HG03060 (cell line): ENCODE data around the gene RNF213.
"Not testable (repeated sequence)": the region's sequence is repeated elsewhere in the genome, so short reads cannot be mapped to it uniquely, and the experiment has no call there.

Experiments
- ATAC-seq: cut with Tn5 transposase; IDR thresholded peaks from one replicate; pipeline ENCODE4 v1.9.1; 2021; ENCODE audit warnings: low read depth, moderate number of reproducible peaks; ENCODE audit not compliant: unreplicated experiment

Gene RNF213

DNA sequence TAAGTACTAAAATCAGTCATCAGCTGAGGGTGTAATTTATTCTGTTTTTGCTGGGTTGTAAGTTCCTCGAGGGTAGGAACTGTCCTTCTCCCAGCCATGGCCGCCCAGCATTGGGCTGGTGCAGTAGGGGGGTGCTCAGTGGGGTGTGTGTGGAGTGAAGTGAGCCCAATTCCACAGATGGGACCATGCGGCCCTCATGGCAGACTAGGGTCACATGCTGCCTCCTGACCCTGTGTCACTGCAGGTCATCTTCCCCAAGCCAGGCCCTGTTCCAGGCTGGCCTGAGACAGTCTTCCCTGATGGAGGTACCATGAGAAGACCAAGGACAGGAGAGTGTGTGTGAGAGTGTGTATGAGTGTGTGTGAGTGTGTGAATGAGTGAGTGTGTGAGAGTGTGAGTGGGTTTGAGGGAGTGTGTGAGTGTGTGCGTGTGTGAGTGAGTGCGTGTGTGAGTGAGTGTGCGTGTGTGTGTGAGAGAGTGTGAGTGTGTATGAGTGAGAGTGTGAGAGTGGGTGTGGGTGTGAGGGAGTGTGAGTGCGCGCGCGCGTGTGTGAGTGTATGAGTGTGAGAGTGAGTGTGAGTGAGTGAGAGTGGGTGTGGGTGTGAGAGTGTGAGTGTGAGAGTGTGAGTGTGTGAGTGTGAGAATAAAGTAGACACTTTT is 36.7 kb upstream of the RNF213 start:
- ATAC-seq: no peak

DNA sequence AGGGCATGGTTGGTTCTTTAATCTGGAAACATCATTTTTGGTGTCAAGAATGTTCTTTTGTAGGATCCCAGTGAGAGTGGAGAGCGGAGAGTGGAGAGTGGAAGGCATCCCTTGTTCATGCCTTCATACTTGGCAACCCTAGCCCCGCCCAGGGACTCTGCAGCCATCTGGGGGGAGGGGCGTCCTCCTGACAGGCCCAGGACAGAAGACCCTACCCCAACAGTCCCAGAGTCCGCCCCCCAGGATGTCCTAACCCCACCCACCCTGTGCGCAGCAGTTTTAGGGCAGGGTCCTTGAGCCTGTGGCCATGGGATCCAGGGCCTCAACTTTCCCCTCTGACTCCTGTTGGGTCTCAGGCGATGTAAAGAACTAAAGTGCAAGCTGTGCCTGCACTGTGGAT is 36.0 kb upstream of the RNF213 start:
- no peak for ATAC-seq

DNA sequence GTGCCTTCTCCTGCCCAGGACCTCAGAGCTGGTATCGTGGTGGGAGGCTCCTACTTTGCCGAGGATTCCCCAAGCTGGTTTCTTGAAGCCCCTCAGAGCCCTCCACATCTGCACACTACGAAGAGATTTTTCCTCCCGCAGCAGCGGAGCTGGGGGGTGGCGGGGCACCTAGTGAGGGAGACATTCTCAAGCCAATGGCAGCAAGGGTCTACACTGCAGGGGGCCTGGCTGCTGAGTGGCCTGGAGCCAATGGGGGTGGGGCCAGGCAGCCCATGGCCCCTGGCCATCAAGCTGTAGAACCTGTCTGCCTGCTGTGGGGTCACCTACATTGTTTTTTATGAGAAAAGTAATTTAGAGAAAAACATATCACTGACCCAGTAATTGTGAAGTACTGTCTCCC is 35.4 kb upstream of the RNF213 start:
- ATAC-seq: no peak

DNA sequence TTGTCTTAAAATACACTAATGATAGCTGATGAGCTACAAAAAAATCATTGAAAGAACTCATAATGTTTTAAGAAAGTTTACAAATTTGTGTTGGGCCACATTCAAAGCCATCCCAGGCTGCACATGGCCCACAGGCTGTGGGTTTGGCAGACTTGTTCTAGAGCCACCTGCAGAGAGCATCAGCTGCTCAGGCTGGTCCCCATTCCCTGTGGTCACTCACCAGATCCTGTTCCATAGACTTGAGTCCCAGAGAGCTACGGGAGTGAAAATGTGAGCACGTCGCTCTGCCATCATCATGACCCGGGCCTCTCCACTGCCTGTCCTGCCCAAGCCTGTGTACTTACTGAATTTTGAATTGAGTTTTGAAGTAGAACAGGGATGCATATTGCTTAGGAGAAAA is 33.5 kb upstream of the RNF213 start:
- ATAC-seq: no peak

DNA sequence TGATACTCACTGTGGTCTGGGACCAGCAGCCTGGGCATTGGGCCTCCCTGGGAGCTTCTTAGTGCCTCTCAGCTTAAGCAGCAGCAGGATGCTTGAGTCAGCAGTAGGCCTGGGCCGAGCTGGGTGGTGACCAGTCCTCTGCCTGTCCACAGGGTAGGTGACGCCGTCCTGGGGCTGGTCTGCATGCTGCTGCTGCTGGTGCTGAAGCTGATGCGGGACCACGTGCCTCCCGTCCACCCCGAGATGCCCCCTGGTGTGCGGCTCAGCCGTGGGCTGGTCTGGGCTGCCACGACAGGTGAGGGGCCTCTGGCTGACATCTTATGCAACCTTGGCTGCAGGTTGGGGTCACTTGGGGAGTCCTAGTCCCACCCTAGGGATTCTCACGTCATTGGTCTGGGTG is 33.0 kb upstream of the RNF213 start:
- ATAC-seq: no peak

DNA sequence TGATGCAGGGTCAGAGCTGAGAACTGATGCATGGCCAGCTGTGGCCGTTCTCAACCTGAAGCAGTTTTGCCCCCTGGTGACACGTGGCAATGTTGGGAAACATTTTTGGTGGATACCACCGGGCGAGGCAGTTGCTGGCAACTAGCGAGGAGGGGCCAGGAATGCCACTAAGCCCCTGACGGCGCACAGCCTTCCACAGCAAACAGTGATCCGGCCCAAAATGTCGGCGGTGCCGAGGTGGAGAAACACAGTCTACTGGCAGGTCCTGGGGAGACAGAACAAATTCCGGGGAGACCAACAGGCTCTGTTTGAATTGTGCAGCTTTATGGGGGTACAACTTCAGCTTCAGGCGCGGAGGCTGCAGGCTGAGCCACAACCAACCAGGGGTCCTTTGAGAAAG is 32.2 kb upstream of the RNF213 start:
- no peak for ATAC-seq

DNA sequence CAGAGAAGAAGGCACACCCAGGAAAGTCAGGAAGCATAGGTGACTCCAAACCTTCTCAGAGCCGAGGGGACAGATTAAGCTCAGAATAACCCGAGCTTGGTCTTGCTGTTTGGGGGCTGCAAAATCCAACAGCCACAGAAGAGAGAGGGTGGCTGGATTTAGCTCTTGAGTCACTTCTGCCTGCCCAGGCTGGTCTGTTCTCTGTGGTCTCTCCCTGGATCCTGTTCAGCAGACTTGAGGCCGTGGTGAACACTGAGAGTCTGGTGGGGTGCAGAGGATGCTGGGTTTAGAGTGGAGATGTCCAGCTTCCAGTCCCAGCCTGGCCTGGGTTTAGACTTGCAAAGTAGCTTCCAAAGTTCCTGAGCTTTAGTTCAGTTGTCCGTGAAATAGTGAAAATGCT is 31.6 kb upstream of the RNF213 start:
- no peak for ATAC-seq

DNA sequence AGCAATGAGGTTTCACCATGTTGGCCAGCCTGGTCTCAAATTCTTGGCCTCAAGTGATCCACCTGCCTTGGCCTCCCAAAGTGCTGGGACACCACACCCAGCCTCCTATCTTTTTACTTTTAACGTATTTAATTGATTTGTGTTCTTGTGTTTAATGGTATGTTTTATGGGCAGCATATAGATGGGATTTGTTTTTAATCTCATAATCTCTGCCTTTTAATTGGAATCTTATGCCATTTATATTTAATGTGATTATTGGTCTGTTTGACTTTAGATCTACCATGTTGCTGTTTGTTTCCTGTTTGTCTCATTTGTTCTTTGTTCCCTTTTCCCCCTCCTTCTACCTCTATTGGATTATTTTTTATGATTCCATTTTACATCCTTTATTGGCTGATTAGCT is 28.2 kb upstream of the RNF213 start:
- ATAC-seq: no peak

DNA sequence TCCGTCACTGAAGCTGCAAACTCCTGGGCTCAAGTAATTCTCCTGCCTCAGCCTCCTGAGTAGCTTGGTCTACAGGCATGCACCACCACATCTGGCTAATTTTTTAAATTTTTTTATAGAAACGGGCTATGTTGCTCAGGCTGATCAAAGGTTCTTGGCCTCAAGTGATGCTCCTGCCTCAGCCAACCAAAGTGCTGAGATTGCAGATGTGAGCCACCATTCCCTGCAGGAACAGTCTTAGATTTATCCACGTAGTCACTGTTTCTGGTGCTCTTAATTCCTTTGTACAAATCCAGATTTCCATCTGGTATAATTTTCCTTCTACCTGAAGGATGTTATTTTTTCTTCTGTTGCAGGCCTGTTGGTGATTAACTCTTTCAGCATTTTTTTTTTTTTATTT is 27.4 kb upstream of the RNF213 start:
- ATAC-seq: no peak

DNA sequence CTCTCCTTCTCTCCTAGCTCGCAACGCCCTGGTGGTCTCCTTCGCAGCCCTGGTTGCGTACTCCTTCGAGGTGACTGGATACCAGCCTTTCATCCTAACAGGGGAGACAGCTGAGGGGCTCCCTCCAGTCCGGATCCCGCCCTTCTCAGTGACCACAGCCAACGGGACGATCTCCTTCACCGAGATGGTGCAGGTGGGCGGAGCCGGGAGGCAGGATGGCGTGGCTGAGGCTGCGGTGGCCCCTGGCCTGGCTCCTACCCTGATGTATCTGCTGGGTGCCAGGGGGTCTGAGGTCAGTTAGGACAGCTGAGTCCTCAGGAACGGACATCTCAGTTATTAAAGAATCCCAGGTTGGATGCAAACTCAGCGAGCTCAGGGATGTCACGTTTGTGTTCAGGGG is 23.7 kb upstream of the RNF213 start:
- ATAC-seq: no peak

DNA sequence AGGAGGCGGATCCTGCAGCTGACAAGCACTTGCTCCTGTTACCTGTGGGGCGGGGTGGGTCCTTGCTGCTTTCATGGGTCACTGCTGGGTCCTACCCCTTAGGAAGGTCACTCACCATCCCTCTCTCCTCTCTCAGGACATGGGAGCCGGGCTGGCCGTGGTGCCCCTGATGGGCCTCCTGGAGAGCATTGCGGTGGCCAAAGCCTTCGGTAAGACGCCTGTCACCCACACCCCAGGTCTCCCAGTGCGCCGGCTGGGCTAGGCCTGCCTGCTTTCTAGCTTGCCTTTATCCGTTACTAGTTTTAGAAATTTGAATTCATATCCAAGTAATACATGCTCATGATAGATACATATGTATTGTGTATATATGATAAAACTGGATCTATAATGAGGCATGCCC is 23.3 kb upstream of the RNF213 start:
- ATAC-seq: no peak

DNA sequence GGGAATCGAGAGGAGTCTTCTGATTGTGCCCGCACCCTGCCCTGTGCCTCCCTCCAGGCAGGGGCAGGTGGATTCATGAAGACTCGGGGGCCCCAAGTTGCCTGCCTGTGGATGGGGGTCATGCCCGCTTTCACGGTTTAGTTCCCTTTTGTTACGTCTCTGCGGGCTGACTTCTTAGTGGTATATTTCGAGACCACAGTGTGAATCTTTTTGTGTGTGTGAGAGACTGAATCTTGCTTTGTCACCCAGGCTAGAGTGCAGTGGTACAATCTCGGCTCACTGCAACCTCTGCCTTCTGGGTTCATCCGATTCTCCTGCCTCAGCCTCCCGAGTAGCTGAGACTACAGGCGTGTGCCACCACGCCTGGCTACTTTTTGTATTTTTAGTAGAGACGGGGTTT is 18.1 kb upstream of the RNF213 start:
- ATAC-seq: no peak

DNA sequence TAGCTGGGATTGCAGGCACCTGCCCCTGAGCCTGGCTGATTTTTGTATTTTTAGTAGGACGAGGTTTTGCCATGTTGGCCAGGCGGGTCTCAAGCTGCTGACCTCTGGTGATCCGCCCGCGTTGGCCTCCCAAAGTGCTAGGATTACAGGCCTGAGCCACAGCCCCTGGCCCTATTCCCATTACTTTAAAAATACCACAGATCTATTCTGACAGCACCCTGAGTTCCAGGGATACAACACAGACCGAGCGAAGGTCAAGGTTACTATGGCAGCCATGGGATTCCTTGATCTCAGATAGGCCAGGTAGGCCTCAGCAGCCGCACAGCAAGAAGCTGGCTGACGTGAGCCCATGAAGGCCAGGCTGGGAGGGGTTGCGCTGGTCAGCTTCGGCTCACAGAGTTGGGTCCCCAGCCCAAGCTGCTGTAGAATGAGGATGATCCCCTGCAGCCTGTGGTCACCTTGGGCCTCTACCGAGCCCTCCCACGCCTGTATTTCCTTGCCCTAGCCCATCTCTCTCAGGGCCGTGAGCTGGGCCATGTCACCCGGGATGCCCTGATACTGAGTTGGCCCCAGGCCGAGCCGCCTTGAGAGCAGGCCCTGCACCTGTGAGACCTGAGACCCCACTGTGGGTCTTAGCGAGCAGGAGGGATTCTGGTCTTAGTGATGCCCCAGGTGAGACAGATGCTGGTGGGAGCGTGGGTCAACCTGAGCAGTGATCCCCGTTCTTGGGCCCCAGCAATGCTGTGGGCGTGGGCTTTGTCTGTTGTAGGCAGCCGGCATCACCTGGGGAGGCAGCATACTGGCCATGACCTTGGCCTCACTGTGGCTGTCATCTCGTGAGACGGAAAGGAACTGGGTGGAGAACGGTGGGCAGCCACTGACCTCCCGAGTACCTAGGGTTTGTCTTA is 16.9 kb upstream of the RNF213 start:
- no peak for ATAC-seq

DNA sequence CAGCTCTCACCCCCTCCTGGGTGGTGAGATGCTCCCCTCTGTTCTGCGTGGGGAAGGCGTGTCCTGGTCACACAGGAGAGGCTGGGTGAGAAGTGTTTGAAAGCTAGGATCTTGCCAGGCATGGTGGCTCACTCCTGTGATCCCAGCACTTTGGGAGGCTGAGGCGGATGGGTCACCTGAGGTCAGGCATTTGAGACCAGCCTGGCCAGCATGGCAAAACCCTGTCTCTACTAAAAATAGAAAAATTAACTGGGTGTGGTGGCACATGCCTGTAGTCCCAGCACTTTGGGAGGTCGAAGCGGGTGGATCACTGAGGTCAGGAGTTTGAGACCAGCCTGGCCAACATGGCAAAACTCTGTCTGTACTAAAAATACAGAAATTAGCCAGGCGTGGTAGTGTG is 16.2 kb upstream of the RNF213 start:
- not testable (repeated sequence) for ATAC-seq

DNA sequence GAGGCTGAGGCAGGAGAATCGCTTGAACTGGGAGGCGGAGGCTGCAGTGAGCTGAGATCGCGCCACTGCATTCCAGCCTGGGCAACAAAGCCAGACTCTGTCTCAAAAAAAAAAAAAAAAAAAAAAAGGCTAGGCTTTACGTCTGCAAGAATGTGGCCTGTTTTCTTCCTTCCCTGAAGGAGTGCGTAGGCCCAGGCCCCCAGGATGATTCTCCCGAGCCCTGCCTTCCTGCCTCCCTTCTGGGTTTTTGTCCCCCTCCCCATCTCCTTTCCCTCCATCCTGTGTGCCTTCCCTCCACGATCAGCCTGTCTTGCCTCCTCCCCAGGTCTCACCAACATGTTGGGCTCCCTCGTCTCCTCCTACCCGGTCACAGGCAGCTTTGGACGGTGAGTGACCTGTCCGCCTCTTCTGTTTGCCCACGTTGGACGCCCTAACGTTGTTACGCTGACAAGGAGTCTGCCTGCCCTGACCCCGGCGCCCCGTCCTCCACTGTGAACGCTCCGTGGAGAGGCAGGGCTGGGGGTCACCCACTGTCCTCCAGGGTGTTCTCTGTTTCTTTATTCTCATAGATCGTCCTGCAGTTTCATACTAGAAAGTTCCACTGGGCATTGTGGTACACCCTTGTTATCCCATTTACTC is 15.7 kb upstream of the RNF213 start:
- ATAC-seq: no peak

DNA sequence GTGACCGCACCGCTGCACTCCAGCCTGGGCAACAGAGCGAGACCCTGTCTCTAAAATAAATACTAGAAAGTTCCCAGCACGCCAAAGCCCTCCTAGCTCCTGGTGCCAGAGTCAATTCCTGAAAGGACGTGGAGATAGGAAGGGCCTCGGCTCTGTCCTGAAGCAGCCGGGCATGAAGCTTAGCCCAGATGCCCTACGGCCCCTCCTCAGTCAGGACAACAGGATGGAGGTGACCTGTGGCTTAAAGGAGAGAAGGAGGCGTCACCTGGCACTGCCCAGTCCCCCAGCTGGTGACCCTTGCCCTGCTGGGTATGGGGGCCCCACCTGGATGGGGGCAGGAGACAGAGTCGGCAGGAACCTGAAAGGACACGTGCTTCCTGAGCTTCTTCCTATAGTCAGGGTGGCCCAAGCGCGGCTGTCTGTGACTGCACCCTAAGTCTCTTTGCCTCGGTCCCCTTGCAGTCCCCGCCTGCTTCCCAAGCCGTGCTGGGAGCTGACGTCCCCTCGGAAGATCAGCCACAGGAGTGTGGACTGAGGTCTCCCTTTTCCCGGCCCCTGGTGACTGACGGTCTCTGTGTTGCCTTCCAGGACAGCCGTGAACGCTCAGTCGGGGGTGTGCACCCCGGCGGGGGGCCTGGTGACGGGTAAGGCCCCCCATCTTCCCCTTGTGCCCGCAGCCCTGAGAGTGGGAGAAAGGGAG is 14.9 kb upstream of the RNF213 start:
- no peak for ATAC-seq

DNA sequence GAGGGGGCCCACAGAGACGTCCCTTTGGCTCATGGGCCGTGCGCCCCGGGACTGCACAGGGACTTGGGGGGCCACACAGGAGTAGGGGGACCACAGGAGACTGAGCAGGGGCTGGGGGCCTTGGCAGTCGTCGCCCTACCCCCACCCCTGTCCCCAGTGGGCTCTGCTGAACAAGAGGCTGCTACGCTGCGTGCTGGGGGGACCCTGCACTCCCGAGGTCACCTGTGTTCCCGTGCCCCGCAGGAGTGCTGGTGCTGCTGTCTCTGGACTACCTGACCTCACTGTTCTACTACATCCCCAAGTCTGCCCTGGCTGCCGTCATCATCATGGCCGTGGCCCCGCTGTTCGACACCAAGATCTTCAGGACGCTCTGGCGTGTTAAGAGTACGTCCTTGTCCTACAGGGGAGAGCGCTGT is 14.4 kb upstream of the RNF213 start:
- ATAC-seq: no peak

DNA sequence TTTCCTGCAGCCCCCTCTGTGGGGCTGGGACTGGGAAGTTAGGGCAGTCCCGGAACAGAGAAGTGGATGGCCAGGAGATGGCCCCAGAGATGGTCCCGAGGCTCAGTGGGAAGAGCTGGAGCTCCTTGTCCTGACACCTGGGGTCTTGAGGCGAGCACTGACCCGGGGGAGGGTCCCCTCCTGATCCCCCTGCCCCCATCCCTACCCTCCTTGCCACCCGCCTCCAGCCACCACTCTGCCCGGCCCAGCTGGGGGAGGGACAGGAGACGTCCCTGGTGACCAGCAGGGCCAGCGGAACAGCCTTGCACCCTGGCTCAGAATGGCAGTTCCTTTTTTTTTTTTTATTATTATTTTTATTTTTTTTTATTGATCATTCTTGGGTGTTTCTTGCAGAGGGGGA is 13.9 kb upstream of the RNF213 start:
- ATAC-seq: no peak

DNA sequence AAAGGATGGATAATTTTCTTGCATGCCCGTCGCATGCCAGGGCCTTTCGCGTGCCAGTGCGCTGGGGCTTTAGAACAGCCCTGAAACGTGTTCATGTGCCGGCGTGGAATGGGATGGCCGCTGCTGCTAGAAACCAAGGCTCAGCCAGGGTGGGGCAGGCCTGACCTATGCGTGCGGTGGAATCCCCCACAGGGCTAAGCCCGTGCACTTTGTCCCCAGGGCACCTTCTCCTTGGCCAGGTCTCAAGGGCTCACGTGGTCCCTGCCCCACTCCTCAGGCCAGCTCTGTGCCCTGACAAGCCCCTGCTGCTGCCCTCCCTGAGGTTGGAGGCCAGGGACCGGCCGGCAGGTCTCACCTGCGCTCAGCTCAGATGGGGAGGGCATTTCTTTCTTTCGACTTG is 13.1 kb upstream of the RNF213 start:
- ATAC-seq: no peak

DNA sequence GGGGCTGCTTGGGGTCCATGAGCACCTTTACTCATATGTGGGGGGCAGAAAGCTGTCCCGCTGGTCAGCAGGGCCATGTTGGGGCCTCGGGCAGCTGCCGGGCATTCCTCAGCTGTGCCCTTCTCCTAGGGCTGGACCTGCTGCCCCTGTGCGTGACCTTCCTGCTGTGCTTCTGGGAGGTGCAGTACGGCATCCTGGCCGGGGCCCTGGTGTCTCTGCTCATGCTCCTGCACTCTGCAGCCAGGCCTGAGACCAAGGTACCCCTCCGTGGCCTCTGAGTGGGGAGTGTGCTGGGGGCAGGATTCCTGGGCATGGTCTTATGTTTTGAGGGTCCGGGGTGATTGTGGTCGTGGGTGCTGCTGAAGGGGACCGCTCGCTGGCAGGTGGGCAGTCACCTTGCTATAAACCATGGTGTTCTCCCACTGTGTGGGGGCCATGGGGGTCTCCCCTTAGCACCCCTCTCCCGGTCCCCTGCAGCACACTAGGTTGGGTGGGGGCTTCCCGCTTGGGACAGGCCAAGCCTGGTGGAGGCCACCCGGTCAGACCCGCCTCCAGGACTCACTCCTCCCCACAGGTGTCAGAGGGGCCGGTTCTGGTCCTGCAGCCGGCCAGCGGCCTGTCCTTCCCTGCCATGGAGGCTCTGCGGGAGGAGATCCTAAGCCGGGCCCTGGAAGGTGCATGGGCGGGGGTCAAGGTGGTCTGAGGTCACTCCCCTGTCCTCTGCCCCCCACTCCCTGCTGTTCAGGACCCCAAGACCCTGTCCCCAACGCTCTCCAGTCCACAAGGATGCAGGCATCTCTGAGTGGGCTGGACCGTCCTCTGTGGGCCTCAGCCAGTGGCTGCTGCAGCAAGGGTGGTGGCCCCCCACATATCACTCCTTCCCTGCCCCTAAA is 12.4 kb upstream of the RNF213 start:
- ATAC-seq: no peak
